Gastroesophageal sphincter (tissue), 4 donors: ENCODE measurements around the gene TRIM67. TPM values are rescaled to one million over a fixed set of nuclear protein-coding genes. Genes with fewer than 3 reads are reported as not detected.

Experiments
- ATAC-seq: fragments of 150-250 bp; one replicate; pipeline ENCODE4 v1.9.1; 2016; ENCODE audit warnings: mild to moderate bottlenecking, moderate library complexity
- H3K27ac ChIP-seq, 4 donors: fragments of 200-600 bp; sonication (generic) in 3 of 4; 1 replicate in 3 of 4; 2 replicates in 1 of 4; pipeline ENCODE4 v1.5.1; 2016 to 2019
- H3K27me3 ChIP-seq: fragments of 200-600 bp; sonication (generic); one replicate; pipeline ENCODE4 v1.5.1; 2019
- H3K36me3 ChIP-seq, 2 donors: fragments of 200-600 bp; sonication (generic); one replicate each; pipeline ENCODE4 v1.5.1; 2019; ENCODE audit warnings: control low read depth in 1 of 2
- H3K4me1 ChIP-seq, 3 donors: fragments of 200-600 bp; sonication (generic); 1 replicate in 2 of 3; 2 replicates in 1 of 3; pipeline ENCODE4 v1.5.1; 2016 to 2019; ENCODE audit warnings: control low read depth in 2 of 3
- H3K4me3 ChIP-seq, 2 donors: fragments of 200-600 bp; sonication (generic); one replicate each; pipeline ENCODE4 v1.5.1; 2019; ENCODE audit warnings: mild to moderate bottlenecking in 1 of 2, moderate library complexity in 1 of 2
- H3K9me3 ChIP-seq, 3 donors: fragments of 200-600 bp; sonication (generic); one replicate each; pipeline ENCODE4 v1.5.1; 2017 to 2019; ENCODE audit warnings: control low read depth in 2 of 3
- EP300 ChIP-seq: sonication (generic); formaldehyde crosslinking; IDR thresholded peaks from one replicate; pipeline ENCODE4 v1.6.1; 2017; ENCODE audit warnings: antibody characterized with exemption, mild to moderate bottlenecking
- POLR2A ChIP-seq, 2 donors: fragments of 450-650 bp; IDR thresholded peaks; one replicate each; pipeline ENCODE4 v1.6.1; 2017; ENCODE audit warnings: antibody characterized with exemption in 2 of 2, mild to moderate bottlenecking in 2 of 2, moderate library complexity in 1 of 2
- POLR2AphosphoS5 ChIP-seq: sonication (generic); formaldehyde crosslinking; IDR thresholded peaks from one replicate; pipeline ENCODE4 v1.6.1; 2017; ENCODE audit warnings: antibody characterized with exemption
- whole genome bisulfite sequencing, 2 donors: methylation state at CpG; one replicate each; pipeline ENCODE4 v1.1.5; 2018; ENCODE audit warnings: low coverage in 1 of 2; 5-methylcytosine and 5-hydroxymethylcytosine counted together
- total RNA-seq, 4 donors: library from RNA; depleted of rRNA; stranded (reverse); fragments of >200 nt; gene quantifications; one replicate each; pipeline ENCODE4 v1.1.0, GENCODE V29; 2016
- TF ChIP-seq, protein P1 (sequence below), 4 experiments: fragments of 200-600 bp in 2 of 4; fragments of 450-650 bp in 2 of 4; sonication (generic) in 1 of 4; IDR thresholded peaks; one replicate each; pipeline ENCODE4 v1.5.1; 2017 to 2019; ENCODE audit warnings: antibody characterized with exemption in 4 of 4, mild to moderate bottlenecking in 2 of 4, moderate library complexity in 2 of 4

TRIM67 gene
- total RNA-seq, 4 donors from 2014 or later: 0.04 to 0.13 TPM; not detected in 2

GRCh38 chr1:231200388-231201031, 38.7 kb downstream of the TRIM67 start:
- TF ChIP-seq POLR2A (IDR thresholded peaks at IDR 0.05) (no peak), EP300 (no peak), POLR2AphosphoS5 (no peak)
- TF ChIP-seq, protein P1, sequence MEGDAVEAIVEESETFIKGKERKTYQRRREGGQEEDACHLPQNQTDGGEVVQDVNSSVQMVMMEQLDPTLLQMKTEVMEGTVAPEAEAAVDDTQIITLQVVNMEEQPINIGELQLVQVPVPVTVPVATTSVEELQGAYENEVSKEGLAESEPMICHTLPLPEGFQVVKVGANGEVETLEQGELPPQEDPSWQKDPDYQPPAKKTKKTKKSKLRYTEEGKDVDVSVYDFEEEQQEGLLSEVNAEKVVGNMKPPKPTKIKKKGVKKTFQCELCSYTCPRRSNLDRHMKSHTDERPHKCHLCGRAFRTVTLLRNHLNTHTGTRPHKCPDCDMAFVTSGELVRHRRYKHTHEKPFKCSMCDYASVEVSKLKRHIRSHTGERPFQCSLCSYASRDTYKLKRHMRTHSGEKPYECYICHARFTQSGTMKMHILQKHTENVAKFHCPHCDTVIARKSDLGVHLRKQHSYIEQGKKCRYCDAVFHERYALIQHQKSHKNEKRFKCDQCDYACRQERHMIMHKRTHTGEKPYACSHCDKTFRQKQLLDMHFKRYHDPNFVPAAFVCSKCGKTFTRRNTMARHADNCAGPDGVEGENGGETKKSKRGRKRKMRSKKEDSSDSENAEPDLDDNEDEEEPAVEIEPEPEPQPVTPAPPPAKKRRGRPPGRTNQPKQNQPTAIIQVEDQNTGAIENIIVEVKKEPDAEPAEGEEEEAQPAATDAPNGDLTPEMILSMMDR (IDR thresholded peaks at IDR 0.05): no peak
- Histone ChIP-seq H3K27ac (no peak overlapping the region), H3K36me3 (no peaks in the 10 kb centered on the region), H3K27me3 (peaks cover 72% of the 10 kb centered on the region), H3K4me3 (no peak overlapping the region), H3K4me1 (no peaks in the 10 kb centered on the region), H3K9me3 (no peaks in the 10 kb centered on the region)
- ATAC-seq: no peak
- 48 to 64% methylated on average over 4 to 6 of the region's 8 CpGs for WGBS, 2 donors

DNA sequence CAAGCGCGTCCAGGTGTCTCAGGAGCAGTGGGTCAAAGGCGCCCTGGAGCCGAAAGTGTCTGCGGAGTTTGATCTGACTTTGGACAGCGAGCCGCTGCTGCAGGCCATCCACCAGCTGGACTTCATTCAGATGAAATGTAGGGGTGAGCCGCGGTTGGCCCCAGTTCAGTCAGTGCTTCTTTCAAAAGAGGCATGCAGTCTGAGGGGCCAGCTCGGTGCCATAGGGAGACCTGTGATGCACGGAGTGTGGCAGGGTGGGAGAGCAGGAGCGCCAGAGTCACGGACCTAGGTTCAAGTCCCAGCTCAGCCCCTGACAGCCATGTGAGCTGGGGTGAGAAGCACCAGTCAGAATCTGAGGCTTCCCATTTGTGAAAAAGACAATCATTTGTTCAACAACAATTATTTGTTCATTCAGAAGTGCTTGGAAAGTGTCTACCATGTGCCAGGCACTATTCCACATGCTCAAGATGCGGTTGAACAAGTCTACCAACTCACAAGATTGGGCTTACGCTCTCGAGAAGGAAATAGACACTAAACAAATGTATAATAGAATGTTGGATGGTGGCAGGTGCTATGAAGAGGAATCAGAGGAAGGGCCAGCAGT, 39.6 kb downstream of the TRIM67 start:
- Histone ChIP-seq H3K27ac (no peak overlapping the region), H3K4me3 (no peak overlapping the region), H3K9me3 (no peaks in the 10 kb centered on the region), H3K36me3 (no peaks in the 10 kb centered on the region), H3K4me1 (no peaks in the 10 kb centered on the region), H3K27me3 (peaks cover 62% of the 10 kb centered on the region)
- 62 to 63% methylated on average over 3 to 10 of the region's 16 CpGs for WGBS, 2 donors
- ATAC-seq: no peak
- TF ChIP-seq, protein P1 (IDR thresholded peaks at IDR 0.05): no peak
- TF ChIP-seq POLR2A (IDR thresholded peaks at IDR 0.05): no peak
- no peak for TF ChIP-seq POLR2AphosphoS5
- no peak for TF ChIP-seq EP300

- Histone ChIP-seq H3K27ac (no peak overlapping the region), H3K9me3 (no peaks in the 10 kb centered on the region), H3K36me3 (no peaks in the 10 kb centered on the region), H3K4me1 (no peaks in the 10 kb centered on the region), H3K4me3 (no peak overlapping the region), H3K27me3 (peaks cover 56% of the 10 kb centered on the region)
- WGBS, 2 donors: 33 to 71% methylated on average over 1 to 5 of the region's 5 CpGs
- TF ChIP-seq POLR2AphosphoS5 (no peak), POLR2A (IDR thresholded peaks at IDR 0.05) (no peak), EP300 (no peak)
- TF ChIP-seq, protein P1 (IDR thresholded peaks at IDR 0.05): no peak
- ATAC-seq: no peak
These were observed 40.2 kb downstream of the TRIM67 start for GRCh38 chr1:231201979-231202633.

GRCh38 chr1:231203259-231204057, 41.6 kb downstream of the TRIM67 start:
- Histone ChIP-seq H3K36me3 (no peaks in the 10 kb centered on the region), H3K27me3 (peaks cover 43% of the 10 kb centered on the region), H3K4me3 (no peak overlapping the region), H3K4me1 (no peaks in the 10 kb centered on the region), H3K9me3 (no peaks in the 10 kb centered on the region), H3K27ac (no peak overlapping the region)
- WGBS, 2 donors: 79 to 84% methylated on average over 3 to 12 of the region's 21 CpGs
- TF ChIP-seq EP300: no peak
- no peak for TF ChIP-seq POLR2A (IDR thresholded peaks at IDR 0.05)
- TF ChIP-seq, protein P1 (IDR thresholded peaks at IDR 0.05): no peak
- no peak for TF ChIP-seq POLR2AphosphoS5
- ATAC-seq: no peak
